NCI-H1417 treated with DMSO at 0.1 percent for 48 hours (cell line): ENCODE measurements around the gene RNF126.
A peak's percentile ranks its signal among the peaks of the same experiment; 100 is the strongest.
"Not testable (repeated sequence)": the region's sequence is repeated elsewhere in the genome, so short reads cannot be mapped to it uniquely, and the experiment has no call there.

ENCODE experiments used
- DNase-seq: peaks from one replicate; lab custom pipeline; 2025; lab: John Stamatoyannopoulos, UW

RNF126 gene

DNA sequence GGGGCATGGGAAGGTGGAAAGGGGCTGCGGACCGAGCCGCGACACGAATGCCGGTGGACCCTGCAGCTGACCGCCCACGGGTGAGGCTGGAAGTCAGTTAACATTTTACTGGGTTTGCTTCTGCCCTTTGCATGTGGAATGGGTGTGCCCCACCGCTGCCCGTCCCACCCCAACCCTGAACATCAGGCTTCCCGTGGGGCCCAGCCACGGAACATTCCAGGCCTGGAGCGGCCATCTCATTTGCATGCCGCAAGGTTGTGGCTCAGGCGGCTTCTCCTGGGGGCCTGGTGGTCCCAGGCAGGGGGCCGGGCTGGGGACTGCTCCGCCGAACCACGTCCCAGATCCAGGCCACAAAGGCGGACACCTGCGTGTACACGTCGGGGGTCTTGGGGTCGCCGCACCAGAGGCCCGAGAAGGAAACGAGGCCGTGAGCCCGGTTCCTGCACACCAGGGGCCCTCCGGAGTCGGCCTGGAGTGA is 22.5 kb upstream of the RNF126 start:
- DNase-seq = no peak

DNA sequence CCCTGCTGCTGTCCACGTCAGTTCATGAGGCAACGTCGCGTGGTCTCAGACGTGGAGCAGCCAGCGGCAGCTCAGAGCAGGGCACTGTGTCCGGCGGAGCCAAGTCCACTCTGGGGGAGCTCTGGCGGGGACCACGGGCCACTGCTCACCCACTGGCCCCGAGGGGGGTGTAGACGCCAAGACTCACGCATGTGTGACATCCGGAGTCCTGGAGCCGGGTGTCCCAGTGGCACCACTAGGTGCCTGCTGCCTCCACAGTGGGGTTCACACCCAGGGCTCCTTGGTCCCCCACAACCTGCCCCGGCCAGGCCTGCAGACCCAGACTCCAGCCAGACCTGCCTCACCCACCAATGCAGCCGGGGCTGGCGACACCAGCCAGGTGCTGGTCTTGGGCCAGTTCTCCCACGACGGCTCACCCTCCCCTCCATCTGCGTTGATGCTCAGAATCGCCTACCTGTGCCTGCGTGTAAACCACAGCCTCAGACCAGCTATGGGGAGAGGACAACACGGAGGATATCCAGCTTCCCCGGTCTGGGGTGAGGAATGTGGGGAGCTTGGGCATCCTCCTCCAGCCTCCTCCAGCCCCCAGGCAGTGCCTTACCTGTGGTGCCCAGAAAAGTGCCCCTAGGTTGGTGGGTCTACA is 19.8 kb upstream of the RNF126 start:
- no peak for DNase-seq

DNA sequence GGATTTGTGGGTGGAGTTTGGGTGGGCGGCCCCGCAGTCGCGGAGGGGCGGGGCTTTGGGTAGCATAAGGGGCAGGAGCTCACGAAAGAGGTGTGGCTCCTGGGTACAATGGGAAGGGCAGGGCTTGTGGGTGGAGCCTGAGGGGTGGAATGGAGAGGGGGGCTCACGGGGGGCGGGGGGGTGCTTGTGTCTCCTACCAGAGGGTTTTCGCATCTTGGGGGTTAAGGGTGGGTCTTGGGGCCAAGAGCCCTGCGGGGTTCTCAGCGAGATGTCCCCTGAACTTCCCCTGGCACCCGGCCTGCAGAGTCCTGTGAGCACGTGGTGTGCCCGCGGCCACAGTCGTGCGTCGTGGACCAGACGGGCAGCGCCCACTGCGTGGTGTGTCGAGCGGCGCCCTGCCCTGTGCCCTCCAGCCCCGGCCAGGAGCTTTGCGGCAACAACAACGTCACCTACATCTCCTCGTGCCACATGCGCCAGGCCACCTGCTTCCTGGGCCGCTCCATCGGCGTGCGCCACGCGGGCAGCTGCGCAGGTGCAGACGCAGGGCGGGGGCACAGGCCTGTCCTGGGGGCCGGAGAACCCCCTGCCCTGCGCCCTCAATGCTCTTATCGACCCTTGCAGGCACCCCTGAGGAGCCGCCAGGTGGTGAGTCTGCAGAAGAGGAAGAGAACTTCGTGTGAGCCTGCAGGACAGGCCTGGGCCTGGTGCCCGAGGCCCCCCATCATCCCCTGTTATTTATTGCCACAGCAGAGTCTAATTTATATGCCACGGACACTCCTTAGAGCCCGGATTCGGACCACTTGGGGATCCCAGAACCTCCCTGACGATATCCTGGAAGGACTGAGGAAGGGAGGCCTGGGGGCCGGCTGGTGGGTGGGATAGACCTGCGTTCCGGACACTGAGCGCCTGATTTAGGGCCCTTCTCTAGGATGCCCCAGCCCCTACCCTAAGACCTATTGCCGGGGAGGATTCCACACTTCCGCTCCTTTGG is 18.3 kb upstream of the RNF126 start:
- DNase-seq = no peak

DNA sequence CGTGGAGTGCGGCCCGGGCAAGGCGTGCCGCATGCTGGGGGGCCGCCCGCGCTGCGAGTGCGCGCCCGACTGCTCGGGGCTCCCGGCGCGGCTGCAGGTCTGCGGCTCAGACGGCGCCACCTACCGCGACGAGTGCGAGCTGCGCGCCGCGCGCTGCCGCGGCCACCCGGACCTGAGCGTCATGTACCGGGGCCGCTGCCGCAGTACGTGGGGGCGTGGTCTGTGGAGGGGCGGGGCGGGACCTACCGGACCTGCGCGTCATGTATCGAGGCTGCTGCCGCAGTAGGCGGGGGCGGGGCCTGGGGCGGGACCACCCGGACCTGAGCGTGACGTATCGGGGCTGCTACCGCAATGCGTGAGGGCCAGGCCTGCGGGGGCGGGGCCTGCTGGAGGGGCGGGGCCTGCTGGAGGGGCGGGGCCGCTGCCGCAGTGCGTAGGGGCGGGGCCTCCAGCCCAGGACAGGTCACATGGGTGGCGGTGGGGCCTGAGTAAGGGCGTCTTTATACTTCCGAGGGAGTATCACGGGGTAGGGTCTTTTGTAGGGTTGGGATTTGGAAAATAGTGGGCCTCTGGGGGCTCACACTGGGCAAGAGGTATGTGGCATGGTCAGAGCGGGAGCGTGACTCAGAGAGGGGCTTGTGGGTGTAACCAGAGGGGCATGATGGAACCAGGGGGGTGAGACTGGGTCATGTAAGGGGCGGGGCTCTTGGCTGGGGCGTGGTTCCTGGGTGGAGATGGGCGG is 17.4 kb upstream of the RNF126 start:
- peak; percentile 92 for DNase-seq

DNA sequence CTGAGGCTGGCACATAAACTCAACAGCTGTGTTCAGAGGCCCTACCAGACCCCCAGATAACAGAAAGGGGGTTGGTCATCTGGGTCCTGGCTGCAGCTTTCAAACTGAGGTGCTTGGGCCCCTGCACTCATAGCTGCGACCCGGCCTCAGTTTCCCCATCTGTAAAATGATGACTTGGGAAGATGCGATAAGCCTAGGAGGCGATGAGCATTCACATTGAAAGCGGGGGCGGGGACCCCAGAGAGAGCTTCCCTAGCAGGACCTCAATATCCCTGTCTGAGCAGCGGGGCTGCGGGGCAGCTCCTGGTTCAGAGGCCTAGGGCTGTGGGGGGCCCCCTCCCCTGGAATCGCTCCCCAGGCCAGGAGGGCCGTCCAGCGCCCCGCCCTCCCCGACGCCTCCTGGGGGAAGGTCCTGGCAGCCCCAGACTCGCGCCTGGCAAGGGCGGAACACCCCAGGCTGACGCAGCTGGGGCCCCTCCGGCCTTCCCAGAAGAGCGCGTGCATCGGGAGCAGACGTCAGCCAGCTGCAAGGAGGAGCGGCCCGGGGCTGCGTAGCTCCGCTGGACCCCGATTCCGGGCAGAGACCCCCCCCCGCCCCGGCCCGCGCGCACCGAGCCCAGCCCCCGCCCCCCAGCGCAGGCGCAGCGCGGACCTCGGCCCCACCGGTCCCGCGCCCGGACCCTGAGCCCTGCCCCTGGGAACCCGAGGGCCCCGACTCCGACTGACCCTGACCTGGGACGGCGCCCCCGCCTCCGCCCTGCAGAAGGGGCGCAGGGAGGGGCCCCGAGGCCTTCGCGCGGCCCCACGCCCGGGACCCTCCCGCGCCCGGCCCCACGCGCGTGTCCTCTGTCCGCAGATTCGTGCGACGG is 16.6 kb upstream of the RNF126 start:
- no peak for DNase-seq

DNA sequence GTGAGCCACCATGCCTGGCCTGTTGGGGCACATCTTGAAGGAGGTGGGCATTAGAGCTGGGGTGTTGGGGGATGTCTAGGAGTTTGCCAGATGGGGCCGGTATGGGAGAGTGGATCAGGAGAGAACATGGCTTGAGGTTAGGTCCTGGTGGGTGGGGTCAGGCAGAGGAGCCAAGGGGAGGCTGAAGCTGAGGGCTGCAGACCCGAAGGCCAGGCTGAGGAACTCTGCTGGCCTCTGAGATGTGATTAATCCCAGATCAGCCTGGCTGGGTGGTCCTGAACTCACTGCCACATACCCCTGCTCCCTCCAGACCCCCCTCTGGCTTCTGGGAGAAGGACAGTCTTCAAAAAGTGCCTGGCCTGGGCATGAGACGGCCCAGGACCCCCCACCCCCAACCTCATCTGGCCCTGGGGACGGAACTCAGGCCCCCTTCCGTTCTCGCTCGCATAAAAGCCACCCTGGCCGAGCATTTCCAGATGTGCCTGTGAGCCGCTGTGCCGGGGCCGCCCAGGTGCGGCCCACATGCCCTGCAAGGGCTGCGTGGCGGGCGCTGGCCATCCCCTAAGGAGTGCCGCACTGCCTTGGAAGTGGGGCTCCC is 15.9 kb upstream of the RNF126 start:
- DNase-seq = no peak

DNA sequence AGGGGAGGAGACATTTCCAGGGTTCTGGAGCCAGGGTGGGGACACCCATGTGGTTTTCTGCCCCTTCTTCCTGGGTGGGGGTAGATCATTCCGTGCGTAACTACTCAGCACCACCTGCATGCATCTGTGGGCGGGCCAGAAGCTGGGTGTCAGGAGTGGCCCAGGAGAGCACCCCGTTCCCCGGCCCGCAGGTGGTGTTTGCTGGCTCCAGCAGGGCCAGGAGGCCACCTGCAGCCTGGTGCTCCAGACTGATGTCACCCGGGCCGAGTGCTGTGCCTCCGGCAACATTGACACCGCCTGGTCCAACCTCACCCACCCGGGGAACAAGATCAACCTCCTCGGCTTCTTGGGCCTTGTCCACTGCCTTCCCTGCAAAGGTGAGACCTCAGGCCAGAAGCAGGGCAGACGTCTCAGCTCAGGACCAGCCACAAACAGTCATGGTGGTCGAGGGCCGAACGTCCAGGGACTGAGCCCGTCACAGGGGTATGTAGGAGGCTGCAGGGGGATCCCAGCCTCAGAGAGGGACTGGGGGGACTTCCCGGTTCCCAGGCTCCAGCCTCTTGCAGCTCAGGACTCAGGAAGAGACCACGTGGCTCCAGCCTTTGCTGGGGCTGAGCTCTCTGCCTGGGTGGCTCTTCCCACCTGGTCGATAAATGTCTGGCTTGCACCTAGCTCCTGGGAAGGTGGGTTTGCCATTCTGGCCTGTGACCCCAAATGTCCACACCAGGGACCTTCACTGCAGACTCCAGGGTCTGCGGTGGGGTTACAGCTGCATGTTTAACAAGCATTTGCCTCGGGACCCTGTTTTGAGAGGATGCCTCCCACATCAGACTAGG is 14.8 kb upstream of the RNF126 start:
- DNase-seq = no peak

DNA sequence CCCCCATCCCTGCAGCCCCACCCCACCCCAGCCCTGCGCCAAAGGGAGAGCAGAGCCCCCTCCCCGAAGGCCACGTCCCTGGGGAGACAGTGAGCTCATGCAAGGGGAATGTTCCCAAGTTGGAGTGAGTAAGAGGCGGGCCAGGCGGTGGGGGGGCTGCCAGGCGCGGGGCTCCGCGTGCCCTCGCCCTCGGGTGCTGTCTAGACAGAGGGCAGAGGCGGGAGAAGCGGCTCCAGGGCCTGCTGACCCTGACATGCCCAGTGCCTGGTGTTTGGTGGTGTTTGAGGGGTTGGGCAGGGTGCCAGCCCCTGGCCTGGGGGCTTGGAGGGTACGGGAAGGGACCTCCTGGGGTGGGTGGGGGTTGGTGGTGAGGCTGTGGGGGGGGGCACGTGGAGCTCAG is 14.2 kb upstream of the RNF126 start:
- no peak for DNase-seq

DNA sequence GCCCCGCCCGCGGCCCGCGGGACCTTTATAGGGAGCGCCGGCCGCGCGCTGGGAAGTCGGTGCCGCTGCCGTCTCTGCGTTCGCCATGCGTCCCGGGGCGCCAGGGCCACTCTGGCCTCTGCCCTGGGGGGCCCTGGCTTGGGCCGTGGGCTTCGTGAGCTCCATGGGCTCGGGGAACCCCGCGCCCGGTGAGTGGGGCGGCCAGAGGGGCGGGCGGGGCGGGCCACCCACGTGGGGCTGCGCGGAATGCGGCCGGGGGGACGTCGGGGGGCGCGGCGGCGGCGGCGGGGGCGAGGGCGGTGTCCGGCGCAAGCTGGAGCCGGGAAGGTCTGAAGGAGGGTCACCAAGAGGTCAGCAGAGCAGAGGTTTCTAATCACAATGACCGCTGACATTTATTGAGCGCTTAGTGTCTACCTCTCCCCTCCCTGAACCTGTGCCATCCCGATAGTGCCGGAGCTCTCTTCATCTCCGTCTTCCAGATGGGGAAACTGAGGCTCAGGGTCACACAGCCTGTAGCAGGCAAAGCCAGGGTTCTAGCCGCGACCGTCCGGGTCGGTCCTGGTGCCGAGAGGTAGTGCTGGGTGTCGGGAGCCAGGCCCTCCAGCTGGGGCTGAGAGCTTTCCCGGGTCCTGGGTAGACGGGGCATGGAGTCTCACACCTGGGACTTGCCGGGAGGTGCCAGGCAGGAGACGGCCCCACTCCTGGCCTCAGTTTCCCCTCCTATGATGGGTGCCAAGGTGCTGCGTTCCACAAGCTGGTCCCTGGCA is 13.5 kb upstream of the RNF126 start, which contains the start of gene FSTL3:
TSS of gene FSTL3 (plus strand) at position 54 of the 767 bp plus-strand sequence. CDS start at position 86, 32 bp downstream.
- DNase-seq = no peak

DNA sequence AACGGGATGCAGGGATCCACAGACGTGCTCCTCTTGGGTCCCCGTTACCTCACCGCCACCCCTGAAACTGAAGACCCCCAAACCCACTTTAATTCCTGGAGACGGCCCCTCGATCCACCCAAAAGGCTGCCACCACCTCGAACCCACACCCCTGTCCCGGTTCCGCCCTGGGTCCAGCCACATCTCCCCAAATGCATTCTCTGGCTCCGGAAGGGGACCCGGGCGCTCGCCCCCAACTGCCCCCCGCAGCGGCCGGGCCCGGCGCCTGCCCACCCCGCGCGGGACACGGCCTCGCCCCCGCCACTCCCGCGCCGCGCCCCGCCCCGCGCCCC is 13.0 kb upstream of the RNF126 start:
- no peak for DNase-seq

DNA sequence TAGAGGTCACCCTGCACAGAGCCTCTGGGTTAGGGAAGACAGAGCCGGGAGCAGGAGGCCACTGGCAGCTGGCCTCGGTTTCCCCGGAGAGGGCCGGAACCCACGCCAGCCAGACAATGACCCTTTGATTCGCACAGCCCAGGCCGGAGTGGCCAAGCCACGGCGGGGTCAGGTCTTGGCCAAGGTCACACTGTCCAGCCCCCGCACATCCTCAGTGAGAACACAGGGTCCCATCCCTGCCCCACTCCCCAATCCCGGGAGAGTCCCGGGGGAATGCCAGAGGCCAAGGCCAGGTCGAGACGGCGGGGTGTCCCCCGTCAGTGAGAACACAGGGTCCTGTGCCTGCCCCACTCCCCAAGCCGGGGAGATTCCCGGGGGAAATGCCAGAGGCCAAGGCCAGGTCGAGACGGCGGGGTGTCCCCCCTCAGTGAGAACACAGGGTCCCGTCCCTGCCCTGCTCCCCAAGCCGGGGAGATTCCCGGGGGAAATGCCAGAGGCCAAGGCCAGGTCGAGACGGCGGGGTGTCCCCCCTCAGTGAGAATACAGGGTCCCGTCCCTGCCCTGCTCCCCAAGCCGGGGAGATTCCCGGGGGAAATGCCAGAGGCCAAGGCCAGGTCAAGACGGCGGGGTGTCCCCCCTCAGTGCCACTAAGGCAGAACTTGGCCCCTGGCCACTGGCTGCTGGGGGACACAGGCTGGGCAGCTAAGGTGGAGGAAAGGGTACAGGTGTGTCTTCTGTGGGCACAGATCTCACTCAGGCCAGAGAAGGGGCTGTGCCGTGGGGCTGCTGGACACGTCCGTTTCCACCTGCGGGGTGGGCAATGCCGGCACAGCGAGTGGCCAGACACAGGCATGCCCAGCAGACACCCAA is 11.5 kb upstream of the RNF126 start:
- no peak for DNase-seq

DNA sequence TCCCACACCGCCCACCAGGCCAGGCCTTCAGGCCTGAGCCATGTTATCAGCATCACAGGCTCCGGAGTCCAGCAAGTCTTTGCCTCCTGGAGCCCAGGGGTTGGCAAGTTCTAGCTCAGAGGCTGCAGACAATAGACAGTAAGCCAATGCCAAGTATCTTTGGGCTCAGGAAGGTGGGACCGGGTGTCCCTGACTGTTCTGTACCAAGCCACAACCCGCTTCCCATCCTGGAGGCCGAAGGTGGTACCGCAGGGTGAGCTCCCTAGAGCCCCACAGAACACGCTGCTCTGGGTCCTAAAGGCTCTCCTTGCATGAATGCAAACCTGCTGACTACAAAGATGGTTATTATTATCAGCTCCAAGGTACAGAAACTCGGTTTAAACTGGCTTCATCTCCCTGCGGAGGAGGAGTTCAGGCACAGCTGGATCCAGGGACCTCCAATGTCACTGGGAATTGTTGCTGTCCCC is 7.6 kb upstream of the RNF126 start:
- DNase-seq = no peak

DNA sequence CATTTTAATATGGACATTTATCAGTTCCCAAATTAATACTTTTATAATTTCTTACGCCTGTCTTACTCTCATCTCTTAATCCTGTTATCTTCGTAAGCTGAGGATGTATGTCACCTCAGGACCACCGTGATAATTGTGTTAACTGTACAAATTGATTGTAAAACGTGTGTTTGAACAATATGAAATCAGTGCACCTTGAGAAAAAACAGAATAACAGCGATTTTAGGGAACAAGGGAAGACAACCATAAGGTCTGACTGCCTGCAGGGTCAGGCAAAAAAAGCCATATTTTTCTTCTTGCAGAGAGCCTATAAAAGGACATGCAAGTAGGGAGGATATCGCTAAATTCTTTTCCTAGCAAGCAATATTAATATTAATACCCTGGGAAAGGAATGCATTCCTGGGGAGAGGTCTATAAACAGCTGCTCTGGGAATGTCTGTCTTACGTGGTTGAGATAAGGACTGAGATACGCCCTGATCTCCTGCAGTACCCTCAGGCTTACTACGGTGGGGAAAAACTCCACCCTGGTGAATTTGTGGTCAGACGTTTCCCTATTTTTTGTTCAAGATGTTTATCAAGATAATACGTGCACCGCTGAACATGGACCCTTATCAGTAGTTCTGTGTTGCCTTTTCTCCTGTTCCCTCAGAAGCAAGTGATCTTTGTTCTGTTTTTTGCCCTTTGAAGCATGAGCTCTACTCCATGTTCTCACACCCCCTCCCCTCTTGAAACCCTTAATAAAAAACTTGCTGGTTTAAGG is 5.8 kb upstream of the RNF126 start:
- not testable (repeated sequence) for DNase-seq

DNA sequence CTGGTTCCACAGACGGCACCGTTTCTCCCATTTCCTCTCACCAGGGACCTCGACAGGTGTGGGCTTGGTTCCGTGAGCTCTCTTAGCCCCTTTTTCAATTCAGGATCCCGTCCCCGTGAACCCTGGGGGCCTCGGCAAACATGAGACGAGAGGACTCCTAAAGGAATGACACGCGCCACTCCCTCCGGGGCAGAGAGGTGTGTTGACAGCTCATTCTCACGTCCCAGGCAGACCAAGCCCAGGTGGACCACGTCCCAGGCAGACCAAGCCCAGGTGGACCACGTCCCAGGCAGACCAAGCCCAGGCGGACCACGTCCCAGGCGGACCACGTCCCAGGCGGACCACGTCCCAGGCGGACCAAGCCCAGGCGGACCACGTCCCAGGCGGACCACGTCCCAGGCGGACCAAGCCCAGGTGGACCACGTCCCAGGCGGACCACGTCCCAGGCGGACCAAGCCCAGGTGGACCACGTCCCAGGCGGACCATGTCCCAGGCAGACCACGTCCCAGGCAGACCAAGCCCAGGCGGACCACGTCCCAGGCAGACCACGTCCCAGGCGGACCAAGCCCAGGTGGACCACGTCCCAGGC is 4.1 kb upstream of the RNF126 start:
- DNase-seq = not testable (repeated sequence)

DNA sequence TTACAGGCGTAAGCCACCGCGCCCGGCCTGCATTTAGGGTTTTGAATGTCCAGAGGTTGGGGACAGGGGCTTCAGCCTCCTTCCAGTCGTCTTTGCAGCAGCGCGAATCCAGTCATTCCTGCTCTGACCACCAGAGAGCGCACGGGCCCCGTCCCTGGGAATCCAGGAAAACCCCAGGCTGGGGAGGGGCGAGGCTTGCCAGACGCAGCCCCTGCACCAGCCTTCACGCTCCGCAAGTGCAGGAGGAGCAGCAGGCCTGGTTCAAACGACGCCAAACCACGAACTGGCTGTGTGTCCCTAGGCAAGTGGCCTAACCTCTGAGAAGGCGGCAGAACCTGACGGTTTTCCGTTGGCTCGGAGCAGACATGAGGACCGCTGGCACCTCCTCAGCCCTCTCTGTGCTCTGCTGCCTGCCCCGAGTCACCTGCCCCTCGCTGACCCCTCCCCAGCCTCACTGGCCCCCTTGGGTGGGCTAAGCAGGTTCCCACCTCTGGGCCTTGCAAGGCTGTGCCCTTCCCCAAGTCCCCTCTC is 2.0 kb upstream of the RNF126 start:
- DNase-seq = peak; percentile 62

DNA sequence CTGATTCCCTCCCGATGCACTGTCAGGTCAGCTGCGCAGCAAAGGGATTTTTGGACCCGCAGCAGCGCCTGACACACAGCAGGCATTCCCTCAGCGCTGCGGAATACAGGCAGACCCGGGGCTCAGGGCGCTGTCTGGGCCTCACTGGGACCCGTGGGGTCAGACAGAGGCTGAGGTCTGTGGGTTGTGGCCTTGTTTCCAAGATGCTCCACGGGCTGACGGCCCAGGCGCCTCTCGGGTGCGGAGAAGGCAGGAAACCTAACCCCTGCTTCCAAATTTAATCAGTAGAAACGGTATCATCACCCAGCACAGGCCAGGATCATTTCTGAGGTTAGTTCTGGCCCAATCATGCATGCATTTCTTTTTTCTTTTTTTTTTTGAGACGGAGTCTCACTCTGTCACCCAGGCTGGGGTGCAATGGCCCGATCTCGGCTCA is 686 bp upstream of the RNF126 start:
- DNase-seq = no peak
